ENCODE results near the gene TMEM106A. TPM values are rescaled to one million over a fixed set of nuclear protein-coding genes. Genes with fewer than 3 reads are reported as not detected.

Gene TMEM106A
- total and polyA plus RNA-seq, 9 of the 15 experiments (the other 6 are each of a cell fraction or from before 2014, with no cell fraction given): 0.03 to 0.29 (median 0.15) TPM

DNA sequence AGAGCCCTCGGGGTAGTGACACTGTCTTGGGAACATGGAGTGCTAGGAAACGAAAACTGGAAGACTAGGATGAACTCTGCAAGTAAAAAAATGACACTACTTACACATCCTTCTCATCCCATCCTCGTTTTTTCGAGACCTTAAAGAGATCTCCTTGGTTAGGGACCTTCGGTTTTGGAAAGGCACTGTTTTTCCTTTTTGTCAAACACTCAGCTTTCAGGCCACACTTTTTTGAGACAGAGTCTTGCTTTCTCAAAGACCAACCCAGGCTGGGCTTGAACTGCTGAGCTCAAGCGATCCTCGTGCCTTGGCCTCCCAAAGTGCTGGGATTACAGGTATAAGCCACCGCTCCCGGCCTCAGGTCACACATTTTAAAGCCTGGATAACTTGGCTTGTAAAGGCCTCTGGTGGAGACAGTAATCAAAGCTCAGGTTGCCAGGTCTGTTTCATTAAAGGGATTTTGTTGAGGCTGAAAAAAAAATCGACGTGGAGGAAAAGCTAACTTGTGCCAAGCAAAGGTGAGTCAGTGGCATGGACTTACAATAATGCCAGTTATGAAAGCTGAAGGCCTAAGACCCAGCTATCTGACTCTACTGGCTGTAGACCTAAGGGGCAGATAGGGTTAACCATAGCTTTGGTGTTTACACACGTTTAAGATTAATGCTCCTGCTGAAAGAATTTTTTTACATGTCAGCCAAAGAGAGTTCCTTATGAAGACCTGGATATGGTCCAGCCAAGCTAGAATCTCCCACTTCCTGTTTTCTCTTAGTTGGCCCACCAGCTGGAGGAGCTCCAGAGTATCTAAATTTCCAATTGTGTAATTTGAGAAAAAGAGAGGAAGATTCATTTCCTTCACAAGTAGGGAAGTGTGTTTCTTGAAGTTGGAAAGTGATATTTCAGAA is 39.8 kb upstream of the TMEM106A start (continued):
- TF ChIP-seq, protein P1, sequence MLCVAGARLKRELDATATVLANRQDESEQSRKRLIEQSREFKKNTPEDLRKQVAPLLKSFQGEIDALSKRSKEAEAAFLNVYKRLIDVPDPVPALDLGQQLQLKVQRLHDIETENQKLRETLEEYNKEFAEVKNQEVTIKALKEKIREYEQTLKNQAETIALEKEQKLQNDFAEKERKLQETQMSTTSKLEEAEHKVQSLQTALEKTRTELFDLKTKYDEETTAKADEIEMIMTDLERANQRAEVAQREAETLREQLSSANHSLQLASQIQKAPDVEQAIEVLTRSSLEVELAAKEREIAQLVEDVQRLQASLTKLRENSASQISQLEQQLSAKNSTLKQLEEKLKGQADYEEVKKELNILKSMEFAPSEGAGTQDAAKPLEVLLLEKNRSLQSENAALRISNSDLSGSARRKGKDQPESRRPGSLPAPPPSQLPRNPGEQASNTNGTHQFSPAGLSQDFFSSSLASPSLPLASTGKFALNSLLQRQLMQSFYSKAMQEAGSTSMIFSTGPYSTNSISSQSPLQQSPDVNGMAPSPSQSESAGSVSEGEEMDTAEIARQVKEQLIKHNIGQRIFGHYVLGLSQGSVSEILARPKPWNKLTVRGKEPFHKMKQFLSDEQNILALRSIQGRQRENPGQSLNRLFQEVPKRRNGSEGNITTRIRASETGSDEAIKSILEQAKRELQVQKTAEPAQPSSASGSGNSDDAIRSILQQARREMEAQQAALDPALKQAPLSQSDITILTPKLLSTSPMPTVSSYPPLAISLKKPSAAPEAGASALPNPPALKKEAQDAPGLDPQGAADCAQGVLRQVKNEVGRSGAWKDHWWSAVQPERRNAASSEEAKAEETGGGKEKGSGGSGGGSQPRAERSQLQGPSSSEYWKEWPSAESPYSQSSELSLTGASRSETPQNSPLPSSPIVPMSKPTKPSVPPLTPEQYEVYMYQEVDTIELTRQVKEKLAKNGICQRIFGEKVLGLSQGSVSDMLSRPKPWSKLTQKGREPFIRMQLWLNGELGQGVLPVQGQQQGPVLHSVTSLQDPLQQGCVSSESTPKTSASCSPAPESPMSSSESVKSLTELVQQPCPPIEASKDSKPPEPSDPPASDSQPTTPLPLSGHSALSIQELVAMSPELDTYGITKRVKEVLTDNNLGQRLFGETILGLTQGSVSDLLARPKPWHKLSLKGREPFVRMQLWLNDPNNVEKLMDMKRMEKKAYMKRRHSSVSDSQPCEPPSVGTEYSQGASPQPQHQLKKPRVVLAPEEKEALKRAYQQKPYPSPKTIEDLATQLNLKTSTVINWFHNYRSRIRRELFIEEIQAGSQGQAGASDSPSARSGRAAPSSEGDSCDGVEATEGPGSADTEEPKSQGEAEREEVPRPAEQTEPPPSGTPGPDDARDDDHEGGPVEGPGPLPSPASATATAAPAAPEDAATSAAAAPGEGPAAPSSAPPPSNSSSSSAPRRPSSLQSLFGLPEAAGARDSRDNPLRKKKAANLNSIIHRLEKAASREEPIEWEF (CRISPR knock-in tag; IDR thresholded peaks at IDR 0.05): 0 out of 2 replicates have a peak, but pooled peaks have one; percentile 40
- no peak; the same call in 1 of the 2 replicates for TF ChIP-seq FOSL1 (tag; conservative IDR thresholded peaks at IDR 0.05)
- 0 out of 2 replicates have a peak, but pooled peaks have one; percentile 20 for TF ChIP-seq MTA3 (IDR thresholded peaks at IDR 0.05; ENCODE audit: borderline replicate concordance)
- TF ChIP-seq, protein P2, sequence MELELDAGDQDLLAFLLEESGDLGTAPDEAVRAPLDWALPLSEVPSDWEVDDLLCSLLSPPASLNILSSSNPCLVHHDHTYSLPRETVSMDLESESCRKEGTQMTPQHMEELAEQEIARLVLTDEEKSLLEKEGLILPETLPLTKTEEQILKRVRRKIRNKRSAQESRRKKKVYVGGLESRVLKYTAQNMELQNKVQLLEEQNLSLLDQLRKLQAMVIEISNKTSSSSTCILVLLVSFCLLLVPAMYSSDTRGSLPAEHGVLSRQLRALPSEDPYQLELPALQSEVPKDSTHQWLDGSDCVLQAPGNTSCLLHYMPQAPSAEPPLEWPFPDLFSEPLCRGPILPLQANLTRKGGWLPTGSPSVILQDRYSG (tag; conservative IDR thresholded peaks at IDR 0.05; ENCODE audit: low read depth): no peak; the same call in 1 of the 2 replicates
- no peak for TF ChIP-seq TCF7 (IDR thresholded peaks at IDR 0.05; ENCODE audit: borderline replicate concordance)
- TF ChIP-seq SNIP1 (IDR thresholded peaks at IDR 0.05; ENCODE audit: low read depth): no peak
- TF ChIP-seq, protein P3, sequence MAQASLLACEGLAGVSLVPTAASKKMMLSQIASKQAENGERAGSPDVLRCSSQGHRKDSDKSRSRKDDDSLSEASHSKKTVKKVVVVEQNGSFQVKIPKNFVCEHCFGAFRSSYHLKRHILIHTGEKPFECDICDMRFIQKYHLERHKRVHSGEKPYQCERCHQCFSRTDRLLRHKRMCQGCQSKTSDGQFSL (CRISPR knock-in tag; IDR thresholded peaks at IDR 0.05): no peak
- TF ChIP-seq, protein P3 (tag; IDR thresholded peaks at IDR 0.05): no peak
- TF ChIP-seq ZNF589 (CRISPR knock-in tag; IDR thresholded peaks at IDR 0.05; ENCODE audit: low read depth): peak; percentile 26; the same call in 1 of the 2 replicates
- TF ChIP-seq, protein P4, sequence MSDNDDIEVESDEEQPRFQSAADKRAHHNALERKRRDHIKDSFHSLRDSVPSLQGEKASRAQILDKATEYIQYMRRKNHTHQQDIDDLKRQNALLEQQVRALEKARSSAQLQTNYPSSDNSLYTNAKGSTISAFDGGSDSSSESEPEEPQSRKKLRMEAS (CRISPR knock-in tag; IDR thresholded peaks at IDR 0.05): no peak
- TF ChIP-seq ZFPM2 (CRISPR knock-in tag; IDR thresholded peaks at IDR 0.05): no peak
- TF ChIP-seq SMAD1 (IDR thresholded peaks at IDR 0.05; ENCODE audit: low read depth, low read length, partially characterized antibody): no peak
- TF ChIP-seq, protein P5, sequence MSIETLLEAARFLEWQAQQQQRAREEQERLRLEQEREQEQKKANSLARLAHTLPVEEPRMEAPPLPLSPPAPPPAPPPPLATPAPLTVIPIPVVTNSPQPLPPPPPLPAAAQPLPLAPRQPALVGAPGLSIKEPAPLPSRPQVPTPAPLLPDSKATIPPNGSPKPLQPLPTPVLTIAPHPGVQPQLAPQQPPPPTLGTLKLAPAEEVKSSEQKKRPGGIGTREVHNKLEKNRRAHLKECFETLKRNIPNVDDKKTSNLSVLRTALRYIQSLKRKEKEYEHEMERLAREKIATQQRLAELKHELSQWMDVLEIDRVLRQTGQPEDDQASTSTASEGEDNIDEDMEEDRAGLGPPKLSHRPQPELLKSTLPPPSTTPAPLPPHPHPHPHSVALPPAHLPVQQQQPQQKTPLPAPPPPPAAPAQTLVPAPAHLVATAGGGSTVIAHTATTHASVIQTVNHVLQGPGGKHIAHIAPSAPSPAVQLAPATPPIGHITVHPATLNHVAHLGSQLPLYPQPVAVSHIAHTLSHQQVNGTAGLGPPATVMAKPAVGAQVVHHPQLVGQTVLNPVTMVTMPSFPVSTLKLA (conservative IDR thresholded peaks at IDR 0.05): peak in 1 of 2 experiments; percentile 37; a peak in 2 of 4 replicates
- TF ChIP-seq PRPF4 (IDR thresholded peaks at IDR 0.05; ENCODE audit: insufficient read depth, low read depth, low read length, poor library complexity, severe bottlenecking): no peak
- TF ChIP-seq TCF7L2 (IDR thresholded peaks at IDR 0.05; ENCODE audit: low read depth, low read length): no peak
- no peak for TF ChIP-seq SAFB2 (IDR thresholded peaks at IDR 0.05; ENCODE audit: borderline replicate concordance, low read depth, low read length, severe bottlenecking)
- TF ChIP-seq NFIC (IDR thresholded peaks at IDR 0.05): peak; percentile 80

Measured in K562 (cell line).